SH-SY5Y (cell line): ENCODE measurements around the gene NDUFS2.

ENCODE experiments used
- GATA2 ChIP-seq: IDR thresholded peaks from 2 replicates; pipeline ENCODE4 v1.6.1; 2011; ENCODE audit warnings: mild to moderate bottlenecking, low read depth, low read length
- GATA3 ChIP-seq: IDR thresholded peaks from 2 replicates; pipeline ENCODE4 v1.6.1; 2011; ENCODE audit warnings: low read depth, mild to moderate bottlenecking, low read length, moderate library complexity

- no peak for TF ChIP-seq GATA2
- no peak for TF ChIP-seq GATA3
These were observed 6.1 kb upstream of the NDUFS2 start for GRCh38 chr1:161196111-161196510.
